ENCODE results near the gene REX1BD. TPM values are rescaled to one million over a fixed set of nuclear protein-coding genes. Genes with fewer than 3 reads are reported as not detected.

REX1BD gene
- total and polyA plus RNA-seq, 2 of the 4 experiments (the other 2 are of a cell fraction): 14.2 to 44.6 TPM

GRCh38 chr19:18541258-18541991 lies 47.2 kb upstream of the REX1BD start:
- WGBS, 2 experiments (ENCODE audit: extremely low coverage in 2 of 2, insufficient read length in 1 of 2): no CpG with 5 or more reads among the region's 21 CpGs
- no peak overlapping the region for H2AK5ac ChIP-seq (ENCODE audit: low read depth, low read length)
- no peak overlapping the region for H3K4ac ChIP-seq (ENCODE audit: low read depth, low read length)
- no peak overlapping the region for H3K27ac ChIP-seq (ENCODE audit: insufficient read depth, low read length)
- H4K5ac ChIP-seq (ENCODE audit: low read depth, low read length): no peak overlapping the region
- no peak overlapping the region; the same call in 1 of the 2 replicates for H3K4me2 ChIP-seq (ENCODE audit: low read depth, low read length)
- H3K4me3 ChIP-seq (ENCODE audit: insufficient read depth, low read depth, low read length): no peak overlapping the region
- peak overlapping the region; percentile 58 for H2AFZ ChIP-seq (replicated peaks; ENCODE audit: low read length, poor library complexity)
- intact Hi-C loops (cut with micrococcal nuclease) (no loop called here), in situ Hi-C loops (cut with MboI; ENCODE audit: low sequenced_read_pairs) (no loop called here), dilution Hi-C loops (cut with HindIII; ENCODE audit: low sequenced_read_pairs, unreplicated experiment) (no loop called here)
- ATAC-seq (ENCODE audit: low read depth): no peak
- H3K27me3 ChIP-seq (ENCODE audit: control insufficient read depth, insufficient read depth, low read length): no peaks in the 10 kb centered on the region
- TF ChIP-seq RFX5 (IDR thresholded peaks at IDR 0.05; ENCODE audit: low read depth, low read length) (no peak), RCOR1 (IDR thresholded peaks at IDR 0.05; ENCODE audit: insufficient replicate concordance, low read length) (peak; percentile 66)
- BruUV-seq (replicated peaks): no TSS peak
- H3K14ac ChIP-seq (replicated peaks; ENCODE audit: low read depth, low read length): no peak overlapping the region
- H2BK5ac ChIP-seq (ENCODE audit: low read depth, low read length, poor library complexity, severe bottlenecking): no peak overlapping the region
- H2AK9ac ChIP-seq (replicated peaks; ENCODE audit: low read depth, low read length, poor library complexity): no peak overlapping the region
- CTCF ChIA-PET: no interaction called here
- H4K8ac ChIP-seq (ENCODE audit: low read depth in 2 of 2, low read length in 2 of 2): no peak overlapping the region
- peaks cover 13% of the 10 kb centered on the region for H3K9me1 ChIP-seq (ENCODE audit: insufficient read depth, low read length)
- H3K56ac ChIP-seq (ENCODE audit: extremely low read depth, insufficient read depth, low read length): no peak overlapping the region
- H2BK120ac ChIP-seq (ENCODE audit: low read depth, low read length): no peak overlapping the region
- H3K9ac ChIP-seq (ENCODE audit: low read depth, low read length): no peak overlapping the region
- H3K79me1 ChIP-seq (ENCODE audit: low read depth in 1 of 2, low read length in 2 of 2): peaks cover 20 to 34% of the 10 kb centered on the region in 2 experiments
- no peak overlapping the region for H4K91ac ChIP-seq (ENCODE audit: insufficient read depth, low read depth, low read length)
- peaks cover 38% of the 10 kb centered on the region for H3K36me3 ChIP-seq (ENCODE audit: control insufficient read depth, insufficient read depth, low read length)
- no peak overlapping the region for H3K23ac ChIP-seq (ENCODE audit: low read depth, low read length)
- H2BK15ac ChIP-seq (ENCODE audit: low read depth, low read length): no peak overlapping the region
- H3K9me3 ChIP-seq (ENCODE audit: control insufficient read depth, insufficient read depth, low read length): no peaks in the 10 kb centered on the region
- no peak overlapping the region for H3K18ac ChIP-seq (ENCODE audit: low read depth, low read length)
- DNase-seq: no peak
- no peaks in the 10 kb centered on the region for H4K20me1 ChIP-seq (ENCODE audit: insufficient read depth, low read length)
- no peak overlapping the region for H2BK20ac ChIP-seq (ENCODE audit: low read depth, low read length)
- POLR2A ChIA-PET (ENCODE audit: unreplicated experiment): no interaction called here
- H3K4me1 ChIP-seq (ENCODE audit: control insufficient read depth, insufficient read depth, low read length): peaks cover 7% of the 10 kb centered on the region

Data from IMR-90 (cell line).